ENCODE data around the gene BAG1.

BAG1 gene

DNA sequence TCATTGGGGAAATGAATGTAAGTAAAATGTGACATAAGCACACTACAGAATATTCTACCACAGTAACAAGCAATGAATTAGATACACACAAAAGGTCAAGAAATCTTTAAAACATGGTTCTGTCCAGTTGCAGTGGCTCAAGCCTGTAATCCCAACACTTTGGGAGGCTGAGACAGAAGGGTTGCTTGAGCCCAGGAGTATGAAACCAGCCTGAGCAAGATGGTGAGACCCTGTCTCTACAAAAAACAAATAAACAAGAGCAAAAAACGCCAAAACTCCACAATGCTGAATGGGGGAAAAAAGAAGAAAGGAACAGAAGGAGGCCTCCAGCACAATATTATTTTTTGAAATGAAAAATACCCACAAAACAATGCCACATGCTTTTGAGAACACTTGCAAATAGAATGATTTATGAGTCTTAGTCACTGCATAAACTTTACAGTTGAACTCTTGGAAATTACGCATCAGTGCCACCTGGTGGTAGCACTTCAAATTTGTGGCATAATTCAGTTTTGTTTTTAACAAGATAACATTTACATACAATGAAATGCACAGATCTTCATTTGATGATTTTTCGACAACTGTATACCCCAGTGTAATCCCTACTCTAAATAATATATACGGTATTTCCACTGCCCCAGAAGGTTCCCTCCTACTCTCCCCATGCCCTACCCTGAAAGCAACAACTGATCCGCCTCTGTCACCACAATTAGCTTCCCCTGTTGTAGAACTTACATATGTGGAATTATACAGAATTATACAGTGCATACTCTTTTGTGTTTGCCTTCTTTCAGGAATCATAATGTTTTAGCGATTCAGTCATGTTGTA, 39.0 kb downstream of the BAG1 start:
- no peak overlapping the region for H3K4me3 ChIP-seq (replicated peaks in 1 of 2; ENCODE audit: low read depth in 2 of 2, low read length in 2 of 2)
- DNase-seq (ENCODE audit: low read depth in 2 of 2), result peak; percentile 82 to 87
- TF ChIP-seq CTCF (IDR thresholded peaks at IDR 0.05; ENCODE audit: low read depth, low read length), result peak; percentile 54

GRCh38 chr9:33223696-33224095, 40.8 kb downstream of the BAG1 start:
- DNase-seq (ENCODE audit: low read depth in 2 of 2), result peak; percentile 45 to 64
- no peak overlapping the region for H3K4me3 ChIP-seq (replicated peaks in 1 of 2; ENCODE audit: low read depth in 2 of 2, low read length in 2 of 2)
- TF ChIP-seq CTCF (IDR thresholded peaks at IDR 0.05; ENCODE audit: low read depth, low read length), result peak; percentile 21

GRCh38 chr9:33222031-33222430, 42.5 kb downstream of the BAG1 start:
- no peak for DNase-seq (ENCODE audit: low read depth in 2 of 2)
- H3K4me3 ChIP-seq (replicated peaks in 1 of 2; ENCODE audit: low read depth in 2 of 2, low read length in 2 of 2), result no peak overlapping the region
- no peak for TF ChIP-seq CTCF (IDR thresholded peaks at IDR 0.05; ENCODE audit: low read depth, low read length)

- no peak overlapping the region for H3K4me3 ChIP-seq (replicated peaks in 1 of 2; ENCODE audit: low read depth in 2 of 2, low read length in 2 of 2)
- no peak for DNase-seq (ENCODE audit: low read depth in 2 of 2)
Observed at GRCh38 chr9:33221568-33221884, 43.0 kb downstream of the BAG1 start.

DNA sequence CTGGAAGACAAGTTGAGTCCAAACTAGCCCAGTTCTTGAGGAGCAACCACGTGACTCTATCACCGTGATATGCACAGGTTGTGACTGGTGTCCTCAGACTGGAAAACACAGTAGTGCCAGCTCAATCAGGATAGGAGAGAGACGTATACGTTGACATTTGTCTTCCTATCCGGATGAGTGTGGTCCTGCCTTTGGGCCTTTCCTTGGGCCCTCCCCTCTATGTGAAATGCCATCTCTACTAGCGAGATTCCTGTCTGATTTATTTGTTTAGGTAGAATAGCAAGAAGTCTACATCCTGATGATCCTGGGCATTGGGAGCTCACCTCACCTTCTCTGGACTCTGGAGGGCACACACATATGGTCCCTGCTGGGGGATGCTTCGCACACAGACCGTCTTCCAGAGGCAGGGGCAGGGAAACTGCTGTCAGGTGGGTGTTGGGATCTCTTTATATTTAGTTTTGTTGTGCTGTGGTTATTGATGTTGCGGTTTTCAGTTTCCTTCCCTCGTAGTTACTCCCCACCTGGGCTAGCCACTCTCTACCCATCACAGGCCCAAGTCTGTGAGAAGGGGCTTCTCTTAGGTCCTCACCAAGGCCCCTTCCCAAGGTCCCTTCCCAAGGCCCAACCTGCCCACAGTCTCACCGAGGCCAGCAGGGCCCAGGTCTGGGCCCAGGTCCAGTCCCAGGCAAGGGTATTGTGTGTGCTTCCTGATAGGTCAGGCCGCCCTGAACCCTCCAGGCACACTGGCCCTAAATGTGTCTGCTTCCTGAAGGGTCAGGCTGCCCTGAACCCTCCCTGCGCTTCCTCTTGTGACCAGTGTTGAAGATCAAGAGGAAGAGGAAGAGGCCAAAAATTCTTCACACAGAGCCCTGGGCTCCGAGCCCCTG, 43.6 kb downstream of the BAG1 start:
- no peak overlapping the region for H3K4me3 ChIP-seq (replicated peaks in 1 of 2; ENCODE audit: low read depth in 2 of 2, low read length in 2 of 2)
- TF ChIP-seq CTCF (IDR thresholded peaks at IDR 0.05; ENCODE audit: low read depth, low read length), result no peak
- no peak for DNase-seq (ENCODE audit: low read depth in 2 of 2)

More at GRCh38 chr9:33221568-33221884, 43.0 kb downstream of the BAG1 start:
- no peak for TF ChIP-seq CTCF (IDR thresholded peaks at IDR 0.05; ENCODE audit: low read depth, low read length)

DNA sequence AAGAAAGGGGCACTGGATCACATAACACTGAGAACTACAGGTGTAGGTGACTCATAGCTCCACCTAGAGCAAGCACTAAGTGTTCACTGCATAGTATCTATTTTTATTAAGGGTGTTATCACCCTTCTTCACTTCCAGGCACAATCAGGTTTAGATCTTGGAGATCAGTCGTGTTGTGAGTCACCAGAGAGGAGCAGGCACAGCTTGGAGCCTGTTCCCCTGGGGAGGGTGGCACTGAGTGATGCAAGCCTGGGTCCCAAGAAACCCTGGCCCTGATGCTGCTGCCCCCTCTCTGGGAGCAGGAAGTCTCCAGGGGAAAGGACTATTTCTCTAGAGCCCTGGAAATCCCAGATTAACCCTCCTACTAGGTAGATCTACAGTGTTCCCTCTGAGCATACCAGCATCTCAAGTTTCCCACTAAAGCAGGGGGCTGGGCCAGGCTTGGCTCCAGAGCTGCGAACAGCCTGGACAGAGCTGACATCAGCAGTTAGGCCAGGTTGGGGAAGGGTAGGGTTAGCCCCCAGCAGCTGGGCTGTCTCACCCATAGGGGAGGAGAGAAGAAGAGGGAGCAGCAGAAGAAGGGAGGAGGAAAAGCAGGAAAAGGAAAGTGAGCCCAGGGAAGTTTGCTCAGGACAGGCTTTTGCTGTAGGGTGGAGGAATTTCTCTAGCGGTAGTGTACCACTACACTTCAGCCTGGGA, 52.7 kb downstream of the BAG1 start:
- no peak for TF ChIP-seq CTCF (IDR thresholded peaks at IDR 0.05; ENCODE audit: low read depth, low read length)
- H3K4me3 ChIP-seq (replicated peaks in 1 of 2; ENCODE audit: low read depth in 2 of 2, low read length in 2 of 2), result no peak overlapping the region
- peak in 1 of 2 donors; percentile 53 for DNase-seq (ENCODE audit: low read depth in 2 of 2)

Measured in cardiac fibroblast (primary cell).